Measurements from ENCODE around the gene DHRS7. TPM values are rescaled to one million over a fixed set of nuclear protein-coding genes. Genes with fewer than 3 reads are reported as not detected.

The DHRS7 gene
- polyA plus RNA-seq (2013, experiment 1 of 2; ENCODE audit: insufficient read length): 36.5 TPM
- polyA plus RNA-seq (2013, experiment 2 of 2; ENCODE audit: insufficient read length): 36.9 TPM

GRCh38 chr14:60164712-60165546, at the start of gene DHRS7:
Gene DHRS7, minus strand, starts transcription at chr14:60165398. Its CDS starts 89 bp downstream, at chr14:60165309.
- peak; percentile 81 for DNase-seq

GRCh38 chr14:60214415-60215126, 49.4 kb upstream of the DHRS7 start:
- DNase-seq: no peak

- DNase-seq: no peak
These were observed 48.8 kb upstream of the DHRS7 start for GRCh38 chr14:60214003-60214402.

GRCh38 chr14:60212503-60213371, 47.5 kb upstream of the DHRS7 start:
- DNase-seq: no peak

- no peak for DNase-seq
These were observed 46.0 kb upstream of the DHRS7 start for GRCh38 chr14:60211153-60211552.

GRCh38 chr14:60210703-60211102, 45.5 kb upstream of the DHRS7 start:
- no peak for DNase-seq

- DNase-seq: no peak
These were observed 41.8 kb upstream of the DHRS7 start for GRCh38 chr14:60206837-60207533.

- DNase-seq: no peak
These were observed 41.1 kb upstream of the DHRS7 start for GRCh38 chr14:60206249-60206670.

GRCh38 chr14:60204843-60205774, 39.9 kb upstream of the DHRS7 start:
- DNase-seq: no peak

GRCh38 chr14:60204104-60204842, 39.1 kb upstream of the DHRS7 start:
- no peak for DNase-seq

GRCh38 chr14:60199321-60199720, 34.1 kb upstream of the DHRS7 start:
- no peak for DNase-seq

- DNase-seq: no peak
These were observed 32.6 kb upstream of the DHRS7 start for GRCh38 chr14:60197629-60198303.

GRCh38 chr14:60196291-60196690, 31.1 kb upstream of the DHRS7 start:
- no peak for DNase-seq

GRCh38 chr14:60195179-60195810, 30.1 kb upstream of the DHRS7 start:
- no peak for DNase-seq

GRCh38 chr14:60189923-60190840, 25.0 kb upstream of the DHRS7 start:
- DNase-seq: no peak

- DNase-seq: no peak
These were observed 23.5 kb upstream of the DHRS7 start for GRCh38 chr14:60188696-60189095.

- DNase-seq: peak; percentile 17
These were observed 22.9 kb upstream of the DHRS7 start for GRCh38 chr14:60188115-60188514.

All from fibroblast of skin of scalp (primary cell).